Neural progenitor cell (in vitro differentiated cells): ENCODE results near the gene CRIP3.

Source experiments
- CTCF ChIP-seq: fragments of 200-600 bp; sonication (generic); IDR thresholded peaks from 2 replicates; pipeline ENCODE4 v1.5.1; 2017; ENCODE audit warnings: antibody characterized with exemption, mild to moderate bottlenecking
- EZH2phosphoT487 ChIP-seq: fragments of 200-600 bp; sonication (generic); IDR thresholded peaks from 2 replicates; pipeline ENCODE4 v1.6.1; 2017; ENCODE audit warnings: antibody characterized with exemption

GRCh38 chr6:43290339-43290904 is 18.2 kb downstream of the CRIP3 start:
- no peak for TF ChIP-seq CTCF
- TF ChIP-seq EZH2phosphoT487, result no peak
